Adrenal gland (tissue), 12 donors: ENCODE data around the gene NUDCD3. TPM values are rescaled to one million over a fixed set of nuclear protein-coding genes. Genes with fewer than 3 reads are reported as not detected.

ENCODE experiments used
- DNase-seq, 7 donors: peaks; one replicate each; pipeline ENCODE4 v3.0.0-alpha.2; 2019 to 2020
- H3K27ac ChIP-seq, 5 donors: fragments of 200-600 bp; sonication (generic) in 4 of 5; 1 replicate in 3 of 5; 2 replicates in 2 of 5; pipeline versions ENCODE4 v1.5.1 to v1.8.0; 2016 to 2020; ENCODE audit warnings: mild to moderate bottlenecking in 1 of 5
- H3K27me3 ChIP-seq: fragments of 200-600 bp; 2 replicates; pipeline ENCODE4 v1.8.0; 2021
- H3K36me3 ChIP-seq, 2 donors: fragments of 200-600 bp; replicated peaks in 1 of 2; 1 replicate in 1 of 2; 2 replicates in 1 of 2; pipeline versions ENCODE4 v1.5.1 to v1.8.0; 2018 to 2022
- H3K4me1 ChIP-seq, 2 donors: fragments of 200-600 bp; replicated peaks in 1 of 2; 1 replicate in 1 of 2; 2 replicates in 1 of 2; pipeline versions ENCODE4 v1.5.1 to v1.8.0; 2018 to 2021
- H3K4me3 ChIP-seq, 4 donors: fragments of 200-600 bp; sonication (generic) in 3 of 4; one replicate each; pipeline ENCODE4 v1.5.1; 2016 to 2018
- H3K9me3 ChIP-seq, 3 donors: fragments of 200-600 bp; sonication (generic) in 1 of 3; replicated peaks in 1 of 3; 1 replicate in 2 of 3; 2 replicates in 1 of 3; pipeline versions ENCODE4 v1.5.1 to v1.8.0; 2016 to 2021
- POLR2A ChIP-seq, 2 donors: fragments of 450-650 bp; IDR thresholded peaks; one replicate each; pipeline ENCODE4 v1.6.1; 2017; ENCODE audit warnings: antibody characterized with exemption in 2 of 2, mild to moderate bottlenecking in 2 of 2, moderate library complexity in 1 of 2
- WGBS, 4 donors: extraction: QIAGEN DNeasy Blood & Tissue Kit in 2 of 4; methylation state at CpG; one replicate each; pipeline versions ENCODE4 v1.1.5 to v1.1.7; 2013 to 2017; 5-methylcytosine and 5-hydroxymethylcytosine counted together
- intact Hi-C, 2 donors: fragments of 100-400 bp; cut with DNase I; formaldehyde crosslinking; loops; one replicate each; pipeline versions ENCODE4 v1.14.1 to v1.15.0; 2022 to 2023
- polyA plus RNA-seq, 3 donors: library from polyadenylated mRNA; stranded (reverse); fragments of 200-250 nt in 2 of 3; fragments of 350-450 nt in 1 of 3; fragmentation: Illumina TruSeq in 1 of 3; extraction: RNeasy Lipid Tissue Mini Kit (QIAGEN cat#74804) in 1 of 3; gene quantifications; one replicate each; pipeline ENCODE4 v1.2.3, GENCODE V29; 2013 to 2014
- total RNA-seq, 9 donors: library from RNA; depleted of rRNA in 4 of 9; stranded (reverse); fragments of >200 nt in 4 of 9; fragments of 120-200 nt in 1 of 9; fragmentation: NEBNext Ultra II Directional in 1 of 9; extraction: Animal tissue kit (Norgen Biotek cat#: 25700) in 1 of 9; gene quantifications; one replicate each; pipeline versions ENCODE4 v1.1.0 to v1.2.4, GENCODE V29; 2013 to 2023
- TF ChIP-seq, protein P1 (sequence below), 6 experiments: fragments of 450-650 bp in 4 of 6; fragments of 200-600 bp in 2 of 6; sonication (generic) in 1 of 6; IDR thresholded peaks; 1 replicate in 5 of 6; 2 replicates in 1 of 6; pipeline versions ENCODE4 v1.5.1 to v1.8.0; 2016 to 2021; ENCODE audit warnings: antibody characterized with exemption in 6 of 6, mild to moderate bottlenecking in 2 of 6, moderate library complexity in 1 of 6
- donor health status: healthy with polysubstance abuse.
- donor health status: Bipolar disorder and iron deficiency.
- donor health status: DM: yes; HTN: yes; CAD: no.
- donor health status: DM: no; HTN: no; CAD: no.
- donor health status: DM: no; HTN: no; CAD: no.
- donor health status: DM: yes; HTN: yes; CAD: no.

The NUDCD3 gene
- total and polyA plus RNA-seq, 12 donors = 30.5 to 136 (median 71.1) TPM

GRCh38 chr7:44491229-44491628 is 771 bp upstream of the NUDCD3 start:
- WGBS, 4 donors = 4 to 11% (median 10%) methylated on average over 3 of the region's 3 CpGs
- Histone ChIP-seq H3K4me3 (peak overlapping the region; percentile 53 to 91 (median 68)), H3K27me3 (no peaks in the 10 kb centered on the region), H3K27ac (peak overlapping the region in 4 of 5 donors; percentile 96 to 99 (median 98)), H3K9me3 (no peaks in the 10 kb centered on the region), H3K36me3 (no peaks in the 10 kb centered on the region), H3K4me1 (peaks cover 21 to 35% of the 10 kb centered on the region in 2 donors)
- DNase-seq = no peak
- intact Hi-C loops = no loop called here
- TF ChIP-seq, protein P1, sequence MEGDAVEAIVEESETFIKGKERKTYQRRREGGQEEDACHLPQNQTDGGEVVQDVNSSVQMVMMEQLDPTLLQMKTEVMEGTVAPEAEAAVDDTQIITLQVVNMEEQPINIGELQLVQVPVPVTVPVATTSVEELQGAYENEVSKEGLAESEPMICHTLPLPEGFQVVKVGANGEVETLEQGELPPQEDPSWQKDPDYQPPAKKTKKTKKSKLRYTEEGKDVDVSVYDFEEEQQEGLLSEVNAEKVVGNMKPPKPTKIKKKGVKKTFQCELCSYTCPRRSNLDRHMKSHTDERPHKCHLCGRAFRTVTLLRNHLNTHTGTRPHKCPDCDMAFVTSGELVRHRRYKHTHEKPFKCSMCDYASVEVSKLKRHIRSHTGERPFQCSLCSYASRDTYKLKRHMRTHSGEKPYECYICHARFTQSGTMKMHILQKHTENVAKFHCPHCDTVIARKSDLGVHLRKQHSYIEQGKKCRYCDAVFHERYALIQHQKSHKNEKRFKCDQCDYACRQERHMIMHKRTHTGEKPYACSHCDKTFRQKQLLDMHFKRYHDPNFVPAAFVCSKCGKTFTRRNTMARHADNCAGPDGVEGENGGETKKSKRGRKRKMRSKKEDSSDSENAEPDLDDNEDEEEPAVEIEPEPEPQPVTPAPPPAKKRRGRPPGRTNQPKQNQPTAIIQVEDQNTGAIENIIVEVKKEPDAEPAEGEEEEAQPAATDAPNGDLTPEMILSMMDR (IDR thresholded peaks at IDR 0.05) = no peak
- TF ChIP-seq POLR2A (IDR thresholded peaks at IDR 0.05) = no peak

- peaks cover 23 to 48% of the 10 kb centered on the region in 2 donors for H3K4me1 ChIP-seq
- H3K27me3 ChIP-seq = no peaks in the 10 kb centered on the region
- no peaks in the 10 kb centered on the region for H3K9me3 ChIP-seq
- peaks cover 0 to 2% of the 10 kb centered on the region in 2 donors for H3K36me3 ChIP-seq
- H3K4me3 ChIP-seq = peak overlapping the region; percentile 53 to 91 (median 68)
- intact Hi-C loops = no loop called here
- TF ChIP-seq, protein P1 (IDR thresholded peaks at IDR 0.05) = no peak
- no peak for TF ChIP-seq POLR2A (IDR thresholded peaks at IDR 0.05)
- peak in 6 of 7 donors; percentile 19 to 59 (median 28) for DNase-seq
- 0 to 1% (median 0%) methylated on average over 4 to 19 of the region's 19 CpGs for WGBS, 4 donors
- peak overlapping the region; percentile 68 to 99 (median 97) for H3K27ac ChIP-seq
Observed at GRCh38 chr7:44489955-44490350, 505 bp downstream of the NUDCD3 start.

DNA sequence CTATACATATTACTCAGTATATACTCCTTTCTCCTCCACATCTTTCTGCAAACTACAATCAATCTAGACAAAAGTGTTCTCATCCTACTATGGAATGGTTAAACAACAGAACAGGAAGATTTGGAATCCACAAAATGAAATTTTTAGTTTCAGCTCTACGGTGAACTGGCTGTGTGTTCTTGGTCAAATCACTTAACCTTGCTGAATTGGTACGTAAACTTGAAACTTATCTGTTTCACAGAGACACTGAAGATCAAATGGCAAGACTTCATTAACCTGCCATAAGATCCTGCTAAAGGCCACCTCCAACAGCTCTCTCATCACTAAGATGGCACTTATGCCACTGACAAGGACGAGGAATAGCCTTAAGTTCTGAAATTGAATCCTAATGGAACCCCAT is 1.5 kb downstream of the NUDCD3 start:
- intact Hi-C loops = no loop called here
- peaks cover 0 to 12% of the 10 kb centered on the region in 2 donors for H3K36me3 ChIP-seq
- TF ChIP-seq, protein P1 (IDR thresholded peaks at IDR 0.05) = no peak
- no peak for TF ChIP-seq POLR2A (IDR thresholded peaks at IDR 0.05)
- H3K4me3 ChIP-seq = peak overlapping the region in 1 of 4 donors; percentile 68
- WGBS, 4 donors = 83 to 88% (median 83%) methylated on average over 3 of the region's 3 CpGs
- DNase-seq = no peak
- no peaks in the 10 kb centered on the region for H3K27me3 ChIP-seq
- H3K4me1 ChIP-seq = peaks cover 23 to 54% of the 10 kb centered on the region in 2 donors
- no peaks in the 10 kb centered on the region for H3K9me3 ChIP-seq
- no peak overlapping the region for H3K27ac ChIP-seq

DNA sequence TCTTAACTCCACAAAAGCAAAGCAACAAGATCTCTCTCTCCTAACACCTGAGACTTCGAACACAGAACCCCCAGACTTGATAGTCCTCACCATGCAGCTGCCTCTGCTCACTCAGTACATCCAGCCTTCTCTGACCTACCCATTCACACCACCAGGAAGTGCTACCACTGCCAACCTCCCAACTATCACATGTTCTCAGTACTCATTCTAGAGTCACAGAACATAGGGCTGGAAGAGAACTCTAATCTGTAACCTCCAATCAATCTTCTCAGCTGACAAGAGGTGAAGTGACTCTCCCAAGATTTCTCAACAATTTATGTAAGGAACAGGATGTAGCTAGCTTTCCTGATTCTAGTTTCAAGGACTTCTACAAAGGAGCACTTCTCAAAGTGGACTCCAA is 3.8 kb downstream of the NUDCD3 start:
- Histone ChIP-seq H3K27me3 (no peaks in the 10 kb centered on the region), H3K36me3 (peaks cover 0 to 33% of the 10 kb centered on the region in 2 donors), H3K27ac (peak overlapping the region in 2 of 5 donors; percentile 43 to 50), H3K4me1 (peaks cover 23 to 54% of the 10 kb centered on the region in 2 donors), H3K4me3 (no peak overlapping the region), H3K9me3 (peaks cover 0 to 9% (median 8%) of the 10 kb centered on the region in 3 donors)
- intact Hi-C loops = no loop called here
- DNase-seq = peak in 6 of 7 donors; percentile 50 to 71 (median 56)
- WGBS, 4 donors = 78 to 86% (median 82%) methylated on average over 1 of the region's 1 CpG
- TF ChIP-seq, protein P1 (IDR thresholded peaks at IDR 0.05) = peak in 5 of 6 experiments; percentile 12 to 40 (median 35)
- peak in 1 of 2 donors; percentile 11 for TF ChIP-seq POLR2A (IDR thresholded peaks at IDR 0.05)
